Suprapubic skin (tissue), 4 donors: ENCODE measurements around the gene ANXA2. TPM values are rescaled to one million over a fixed set of nuclear protein-coding genes. Genes with fewer than 3 reads are reported as not detected.

ENCODE experiments used
- DNase-seq, 2 donors: peaks; one replicate each; pipeline ENCODE4 v3.0.0-alpha.2; 2019; ENCODE audit warnings: low spot score in 2 of 2
- H3K27ac ChIP-seq: fragments of 200-600 bp; sonication (generic); one replicate; pipeline ENCODE4 v1.5.1; 2019
- H3K27me3 ChIP-seq: fragments of 200-600 bp; sonication (generic); one replicate; pipeline ENCODE4 v1.5.1; 2019
- H3K36me3 ChIP-seq: fragments of 200-600 bp; sonication (generic); one replicate; pipeline ENCODE4 v1.5.1; 2019
- H3K4me1 ChIP-seq: fragments of 200-600 bp; sonication (generic); one replicate; pipeline ENCODE4 v1.5.1; 2019
- H3K4me3 ChIP-seq: fragments of 200-600 bp; sonication (generic); one replicate; pipeline ENCODE4 v1.5.1; 2019; ENCODE audit warnings: mild to moderate bottlenecking
- H3K9me3 ChIP-seq: fragments of 200-600 bp; sonication (generic); one replicate; pipeline ENCODE4 v1.5.1; 2019
- CTCF ChIP-seq, 2 donors: fragments of 200-600 bp in 1 of 2; fragments of 450-650 bp in 1 of 2; sonication (generic) in 1 of 2; IDR thresholded peaks; one replicate each; pipeline ENCODE4 v1.5.1; 2016 to 2019; ENCODE audit warnings: antibody characterized with exemption in 2 of 2, mild to moderate bottlenecking in 1 of 2, moderate library complexity in 1 of 2
- EP300 ChIP-seq: sonication (generic); formaldehyde crosslinking; IDR thresholded peaks from one replicate; pipeline ENCODE4 v1.6.1; 2017; ENCODE audit warnings: antibody characterized with exemption
- POLR2A ChIP-seq, 2 donors: fragments of 450-650 bp; IDR thresholded peaks; one replicate each; pipeline ENCODE4 v1.6.1; 2017; ENCODE audit warnings: antibody characterized with exemption in 2 of 2, mild to moderate bottlenecking in 2 of 2, moderate library complexity in 2 of 2
- POLR2AphosphoS5 ChIP-seq, 3 donors: sonication (generic); formaldehyde crosslinking; IDR thresholded peaks; one replicate each; pipeline ENCODE4 v1.6.1; 2017; ENCODE audit warnings: antibody characterized with exemption in 3 of 3
- WGBS: methylation state at CpG from one replicate; pipeline ENCODE4 v1.1.5; 2018; 5-methylcytosine and 5-hydroxymethylcytosine counted together
- total RNA-seq, 4 donors: library from RNA; depleted of rRNA; stranded (reverse); fragments of >200 nt; gene quantifications; one replicate each; pipeline ENCODE4 v1.1.0, GENCODE V29; 2016

The ANXA2 gene
- total RNA-seq, 4 donors from 2014 or later: 1,379 to 1,734 (median 1,554) TPM

- H3K4me3 ChIP-seq: no peak overlapping the region
- DNase-seq: no peak
- H3K36me3 ChIP-seq: peaks cover 21% of the 10 kb centered on the region
- H3K27me3 ChIP-seq: no peaks in the 10 kb centered on the region
- H3K27ac ChIP-seq: peak overlapping the region; percentile 81
- no peak for TF ChIP-seq CTCF (IDR thresholded peaks at IDR 0.05)
- peaks cover 87% of the 10 kb centered on the region for H3K4me1 ChIP-seq
- 70% methylated on average over 4 of the region's 4 CpGs for WGBS
- H3K9me3 ChIP-seq: no peaks in the 10 kb centered on the region
Measured at GRCh38 chr15:60372227-60372626, 25.6 kb downstream of the ANXA2 start.

DNA sequence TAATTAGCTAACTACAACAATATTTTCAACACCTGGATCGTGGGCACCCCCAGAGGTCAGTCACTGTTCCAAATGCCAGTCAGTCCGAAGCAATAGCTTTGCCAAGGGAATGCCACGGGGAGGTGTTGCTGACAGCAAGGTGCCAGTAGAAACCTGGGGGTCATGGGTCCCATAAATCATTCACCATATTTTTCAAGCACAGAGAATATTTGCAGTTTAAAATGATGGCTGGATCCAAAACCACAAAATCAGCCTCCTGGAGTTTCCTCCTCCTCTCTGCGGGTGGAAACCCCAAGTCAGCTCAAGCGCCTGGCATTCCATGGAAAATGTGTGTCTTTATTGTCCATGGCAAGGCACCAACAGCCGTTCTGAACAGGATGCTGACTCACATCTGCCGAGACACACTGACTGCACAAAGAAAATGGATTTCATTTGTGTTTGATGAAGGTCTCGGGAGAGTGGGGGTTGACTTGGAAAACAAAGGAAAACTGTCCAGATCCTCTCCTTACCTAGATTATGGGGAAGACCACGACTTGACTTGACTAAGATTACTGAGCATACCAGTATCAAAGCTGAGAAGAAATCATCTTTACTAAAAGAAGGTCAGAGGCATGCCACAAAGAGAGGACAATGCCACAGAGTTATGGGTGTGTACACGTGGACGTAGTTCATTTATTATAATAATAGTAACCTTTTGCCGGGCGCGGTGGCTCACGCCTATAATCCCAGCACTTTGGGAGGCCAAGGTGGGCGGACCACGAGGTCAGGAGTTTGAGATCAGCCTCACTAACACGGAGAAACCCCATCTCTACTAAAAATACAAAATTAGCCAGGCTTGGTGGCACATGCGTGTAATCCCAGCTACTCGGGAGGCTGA is 26.4 kb downstream of the ANXA2 start:
- DNase-seq: peak; percentile 88 to 91
- Histone ChIP-seq H3K27me3 (no peaks in the 10 kb centered on the region), H3K36me3 (peaks cover 12% of the 10 kb centered on the region), H3K4me1 (peaks cover 78% of the 10 kb centered on the region), H3K27ac (peak overlapping the region; percentile 81), H3K9me3 (no peaks in the 10 kb centered on the region), H3K4me3 (no peak overlapping the region)
- 30% methylated on average over 20 of the region's 20 CpGs for WGBS
- no peak for TF ChIP-seq CTCF (IDR thresholded peaks at IDR 0.05)
- TF ChIP-seq POLR2AphosphoS5 (IDR thresholded peaks at IDR 0.05): peak; percentile 84 to 91 (median 87)
- no peak for TF ChIP-seq POLR2A (IDR thresholded peaks at IDR 0.05)

DNA sequence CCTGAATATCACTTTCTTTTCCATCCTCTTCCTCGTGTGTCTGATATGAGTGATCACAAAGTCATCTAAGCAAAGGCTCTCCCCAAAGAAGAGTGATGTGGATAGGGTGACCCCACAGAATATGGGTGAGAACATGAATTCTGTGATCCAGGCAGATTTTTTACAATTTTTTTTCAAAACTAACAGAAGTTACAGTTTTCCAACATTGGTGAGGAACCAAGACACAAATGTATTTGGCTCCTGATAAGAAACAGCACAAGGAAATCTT is 27.0 kb downstream of the ANXA2 start:
- TF ChIP-seq POLR2A (IDR thresholded peaks at IDR 0.05): no peak
- TF ChIP-seq POLR2AphosphoS5 (IDR thresholded peaks at IDR 0.05): no peak
- TF ChIP-seq CTCF (IDR thresholded peaks at IDR 0.05): no peak
- TF ChIP-seq EP300: no peak
- Histone ChIP-seq H3K4me1 (peaks cover 72% of the 10 kb centered on the region), H3K27me3 (no peaks in the 10 kb centered on the region), H3K9me3 (no peaks in the 10 kb centered on the region), H3K4me3 (no peak overlapping the region), H3K36me3 (peaks cover 6% of the 10 kb centered on the region), H3K27ac (peak overlapping the region; percentile 81)
- DNase-seq: no peak
- 50% methylated on average over 1 of the region's 1 CpG for WGBS

DNA sequence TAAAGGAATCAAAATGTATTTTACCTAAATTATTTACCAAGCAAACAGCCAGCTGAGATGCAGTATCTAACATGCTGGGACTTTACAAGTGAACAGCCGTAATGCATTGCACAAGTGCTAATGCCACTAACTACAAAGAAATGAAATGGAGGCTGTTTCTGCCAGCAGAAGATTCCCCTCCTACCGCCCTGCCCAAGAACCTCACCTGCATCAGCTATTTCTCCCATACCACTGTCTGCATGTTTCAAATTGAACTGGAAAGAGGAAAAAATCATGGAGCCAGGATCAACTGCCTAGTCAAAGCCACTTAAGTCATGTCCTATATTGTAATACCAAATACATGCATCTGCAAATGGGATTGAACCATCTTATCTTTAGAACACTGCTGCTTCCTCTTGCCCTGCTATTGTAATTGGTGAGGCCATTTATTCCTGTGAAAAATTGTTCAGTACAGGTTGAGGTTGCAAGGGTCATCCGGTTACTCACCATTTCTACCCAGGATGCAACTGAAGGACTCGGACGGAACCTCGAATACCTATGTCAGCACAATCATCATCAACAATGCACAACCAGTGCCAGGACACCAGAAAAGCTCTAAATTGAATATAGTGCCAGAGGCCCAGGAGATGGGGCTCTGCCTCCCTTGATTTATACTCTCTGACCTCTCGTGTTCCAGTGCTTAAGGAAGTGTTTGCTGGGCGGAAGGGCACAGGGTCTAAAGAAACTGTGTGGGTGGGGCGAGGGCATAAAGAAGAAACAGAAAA is 27.5 kb downstream of the ANXA2 start:
- peaks cover 67% of the 10 kb centered on the region for H3K4me1 ChIP-seq
- no peaks in the 10 kb centered on the region for H3K27me3 ChIP-seq
- no peaks in the 10 kb centered on the region for H3K9me3 ChIP-seq
- no peak overlapping the region for H3K4me3 ChIP-seq
- TF ChIP-seq POLR2A (IDR thresholded peaks at IDR 0.05) (no peak), EP300 (no peak), POLR2AphosphoS5 (IDR thresholded peaks at IDR 0.05) (peak in 2 of 3 donors; percentile 12 to 17)
- H3K27ac ChIP-seq: peak overlapping the region; percentile 81
- 59% methylated on average over 9 of the region's 9 CpGs for WGBS
- peaks cover 1% of the 10 kb centered on the region for H3K36me3 ChIP-seq
- DNase-seq: no peak

DNA sequence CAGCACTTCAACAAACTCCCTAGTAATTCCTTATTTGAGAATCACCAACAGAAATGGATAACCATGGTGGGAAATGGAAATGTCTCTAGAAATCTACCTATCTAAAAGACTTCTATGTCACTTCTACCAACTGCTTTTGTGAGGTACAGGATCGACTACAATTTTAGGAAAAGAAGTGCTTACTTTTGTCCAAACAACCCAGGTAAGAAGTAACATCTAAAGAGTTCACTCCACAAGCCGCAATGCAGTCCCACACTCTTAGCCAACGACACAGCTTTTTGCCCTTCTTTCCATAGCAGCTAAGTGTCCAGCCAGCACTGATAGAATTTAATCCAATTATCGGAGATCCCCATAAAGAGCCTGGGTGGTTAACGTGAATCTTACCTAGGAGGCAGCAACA is 28.1 kb downstream of the ANXA2 start:
- no peak for DNase-seq
- Histone ChIP-seq H3K27me3 (no peaks in the 10 kb centered on the region), H3K27ac (peak overlapping the region; percentile 81), H3K4me1 (peaks cover 62% of the 10 kb centered on the region), H3K36me3 (peaks cover 1% of the 10 kb centered on the region), H3K9me3 (no peaks in the 10 kb centered on the region), H3K4me3 (no peak overlapping the region)
- 87% methylated on average over 5 of the region's 5 CpGs for WGBS
- TF ChIP-seq EP300 (no peak), POLR2AphosphoS5 (IDR thresholded peaks at IDR 0.05) (no peak), POLR2A (IDR thresholded peaks at IDR 0.05) (no peak), CTCF (IDR thresholded peaks at IDR 0.05) (no peak)
